SK-N-SH (cell line): ENCODE results near the gene DOHH. TPM values are rescaled to one million over a fixed set of nuclear protein-coding genes. Genes with fewer than 3 reads are reported as not detected.
A peak's percentile ranks its signal among the peaks of the same experiment; 100 is the strongest.

Source experiments
- CTCF ChIA-PET: fragments of 300-600, 350-600 bp; formaldehyde crosslinking; extraction: SDS; loops from one replicate; lab custom pipeline; 2021; lab: Yijun Ruan, JAX
- POLR2A ChIA-PET: fragments of 350-600 bp; sonication (Branson Sonifier 250); formaldehyde crosslinking; extraction: SDS; loops from one replicate; lab custom pipeline; 2020; ENCODE audit warnings: antibody characterized with exemption, inconsistent platforms; lab: Yijun Ruan, JAX
- DNase-seq: peaks from one replicate; pipeline ENCODE4 v3.0.0; 2012
- H2AFZ ChIP-seq: fragments of 200-600 bp; sonication (generic); 2 replicates; pipeline ENCODE4 v1.8.1; 2016; ENCODE audit warnings: antibody characterized with exemption, mild to moderate bottlenecking, low read depth
- H3F3A ChIP-seq: fragments of 200-600 bp; sonication (generic); replicated peaks from 2 replicates; pipeline ENCODE3; 2016; ENCODE audit warnings: antibody characterized with exemption, mild to moderate bottlenecking; ENCODE audit not compliant: insufficient read depth
- H3K27ac ChIP-seq, 2 experiments: fragments of 200-500 bp in 1 of 2; fragments of 200-600 bp in 1 of 2; sonication (Bioruptor generic) in 1 of 2; sonication (generic), shearing (Covaris generic) in 1 of 2; 2 replicates each; pipeline versions ENCODE4 v1.5.1 to v1.6.1; 2014 to 2016; ENCODE audit warnings: low read depth in 2 of 2, inconsistent platforms in 1 of 2, low read length in 1 of 2, mild to moderate bottlenecking in 1 of 2, mixed read lengths in 1 of 2
- H3K27me3 ChIP-seq: fragments of 200-600 bp; sonication (generic), shearing (Covaris generic); 2 replicates; pipeline ENCODE4 v1.6.1; 2016; ENCODE audit warnings: mixed run types; ENCODE audit not compliant: insufficient read depth
- H3K36me3 ChIP-seq, 2 experiments: fragments of 200-500 bp in 1 of 2; fragments of 200-600 bp in 1 of 2; sonication (Bioruptor generic) in 1 of 2; sonication (generic) in 1 of 2; replicated peaks in 1 of 2; 2 replicates each; pipeline versions ENCODE3 to v1.5.1; 2014 to 2016; ENCODE audit warnings: low read length in 1 of 2, mild to moderate bottlenecking in 1 of 2; ENCODE audit not compliant: insufficient read depth in 2 of 2, control insufficient read depth in 1 of 2
- H3K4me1 ChIP-seq, 2 experiments: fragments of 200-500 bp in 1 of 2; fragments of 200-600 bp in 1 of 2; sonication (Bioruptor generic) in 1 of 2; sonication (generic), shearing (Covaris generic) in 1 of 2; 2 replicates each; pipeline versions ENCODE4 v1.5.1 to v1.6.1; 2014 to 2016; ENCODE audit warnings: low read depth in 1 of 2, low read length in 1 of 2, mixed run types in 1 of 2; ENCODE audit not compliant: insufficient read depth in 2 of 2, control insufficient read depth in 1 of 2
- H3K4me2 ChIP-seq: fragments of 200-600 bp; sonication (generic), shearing (Covaris generic); 2 replicates; pipeline ENCODE4 v1.6.1; 2017; ENCODE audit warnings: mixed run types
- H3K4me3 ChIP-seq, 2 experiments: fragments of 200-500 bp in 1 of 2; fragments of 200-600 bp in 1 of 2; sonication (Bioruptor generic) in 1 of 2; sonication (generic), shearing (Covaris generic) in 1 of 2; 2 replicates each; pipeline versions ENCODE4 v1.5.1 to v1.8.1; 2014 to 2016; ENCODE audit warnings: low read depth in 2 of 2, inconsistent platforms in 1 of 2, low read length in 1 of 2, mild to moderate bottlenecking in 1 of 2, mixed read lengths in 1 of 2, moderate library complexity in 1 of 2
- H3K79me2 ChIP-seq: fragments of 200-600 bp; sonication (generic); 2 replicates; pipeline ENCODE4 v1.8.1; 2017; ENCODE audit warnings: mild to moderate bottlenecking; ENCODE audit not compliant: insufficient read depth
- H3K9ac ChIP-seq: fragments of 200-600 bp; sonication (generic); 2 replicates; pipeline ENCODE4 v1.6.1; 2017; ENCODE audit warnings: mixed run types
- H3K9me2 ChIP-seq: fragments of 200-600 bp; sonication (generic); 2 replicates; pipeline ENCODE4 v1.6.1; 2017; ENCODE audit warnings: mixed run types
- H3K9me3 ChIP-seq: fragments of 200-600 bp; sonication (generic); 2 replicates; pipeline ENCODE4 v1.6.1; 2017; ENCODE audit warnings: mixed run types, mild to moderate bottlenecking, moderate library complexity
- H4K20me1 ChIP-seq: fragments of 200-600 bp; sonication (generic); 2 replicates; pipeline ENCODE4 v1.6.1; 2017; ENCODE audit warnings: mild to moderate bottlenecking, mixed run types; ENCODE audit not compliant: insufficient read depth
- EP300 ChIP-seq, 2 experiments: IDR thresholded peaks; 2 replicates each; pipeline versions ENCODE4 v1.4.0 to v1.6.1; 2012; ENCODE audit warnings: borderline replicate concordance in 1 of 2, low read depth in 1 of 2, low read length in 1 of 2
- FOXJ3 ChIP-seq: sonication (generic); formaldehyde crosslinking; IDR thresholded peaks from 2 replicates; pipeline ENCODE4 v1.5.1; 2020; ENCODE audit warnings: mild to moderate bottlenecking, missing genetic modification reagents
- FOXM1 ChIP-seq: IDR thresholded peaks from 2 replicates; pipeline ENCODE4 v1.4.0; 2012; ENCODE audit warnings: low read depth, mild to moderate bottlenecking
- IRF3 ChIP-seq: fragments of 150-350 bp; IDR thresholded peaks from 2 replicates; pipeline ENCODE4 v1.6.1; 2016; ENCODE audit warnings: mild to moderate bottlenecking, low read depth, low read length
- MAX ChIP-seq: IDR thresholded peaks from 2 replicates; pipeline ENCODE4 v1.4.0; 2012; ENCODE audit warnings: low read depth
- MXI1 ChIP-seq: IDR thresholded peaks from 2 replicates; pipeline ENCODE4 v1.6.1; 2012; ENCODE audit warnings: mild to moderate bottlenecking, low read depth, low read length, improper control_type of control experiment
- NFIC ChIP-seq: IDR thresholded peaks from 2 replicates; pipeline ENCODE4 v1.4.0; 2012; ENCODE audit warnings: borderline replicate concordance
- RAD21 ChIP-seq: IDR thresholded peaks from 2 replicates; pipeline ENCODE4 v1.6.1; 2012; ENCODE audit warnings: mild to moderate bottlenecking, low read length
- RCOR1 ChIP-seq: fragments of 150-350 bp; IDR thresholded peaks from 2 replicates; pipeline ENCODE4 v1.6.1; 2017; ENCODE audit warnings: antibody characterized with exemption, low read length
- RXRA ChIP-seq: IDR thresholded peaks from 2 replicates; pipeline ENCODE4 v1.4.0; 2012; ENCODE audit warnings: low read depth, mild to moderate bottlenecking, borderline replicate concordance
- SIN3A ChIP-seq: IDR thresholded peaks from 2 replicates; pipeline ENCODE4 v1.6.1; 2012; ENCODE audit warnings: low read depth, mild to moderate bottlenecking, low read length, moderate library complexity, borderline replicate concordance
- SMC3 ChIP-seq: IDR thresholded peaks from 2 replicates; pipeline ENCODE4 v1.6.1; 2012; ENCODE audit warnings: low read depth, low read length, improper control_type of control experiment
- USF2 ChIP-seq: fragments of 150-350 bp; IDR thresholded peaks from 2 replicates; pipeline ENCODE4 v1.6.1; 2017; ENCODE audit warnings: antibody characterized with exemption, low read length, low read depth, borderline replicate concordance
- WGBS: methylation state at CpG from one replicate; pipeline ENCODE4 v1.1.6; 2017; ENCODE audit warnings: low lambda C conversion rate; 5-methylcytosine and 5-hydroxymethylcytosine counted together
- polyA plus RNA-seq, 3 experiments: library from polyadenylated mRNA; depleted of rRNA; stranded (reverse); fragments of >200 nt; gene quantifications; 2 replicates each; pipeline ENCODE4 v1.2.3, GENCODE V29; 2012
- TF ChIP-seq, protein P1 (sequence below): IDR thresholded peaks from 2 replicates; pipeline ENCODE4; 2012
- TF ChIP-seq, protein P2 (sequence below): fragments of 200-600 bp; sonication (generic); IDR thresholded peaks from 2 replicates; pipeline ENCODE4 v1.6.1; 2017; ENCODE audit warnings: antibody characterized with exemption, mild to moderate bottlenecking, moderate library complexity
- TF ChIP-seq, protein P3 (sequence below): IDR thresholded peaks from 2 replicates; pipeline ENCODE4 v1.4.0; 2012; ENCODE audit warnings: low read depth, borderline replicate concordance

The DOHH gene
- polyA plus RNA-seq, 1 of the 3 experiments (the other 2 are of a cell fraction) = 14.3 TPM

- Histone ChIP-seq H3K79me2 (no peaks in the 10 kb centered on the region), H3K36me3 (peaks cover 0 to 9% of the 10 kb centered on the region in 2 experiments), H3K27me3 (no peaks in the 10 kb centered on the region), H3K9me2 (no peaks in the 10 kb centered on the region), H3K4me1 (peaks cover 0 to 2% of the 10 kb centered on the region in 2 experiments; a peak in 1 of 4 replicates), H4K20me1 (no peaks in the 10 kb centered on the region), H3K9ac (no peak overlapping the region), H3K4me2 (no peak overlapping the region), H3K4me3 (peak overlapping the region in 1 of 2 experiments; percentile 1; a peak in 1 of 4 replicates), H2AFZ (no peak overlapping the region), H3K27ac (no peak overlapping the region), H3K9me3 (no peaks in the 10 kb centered on the region), H3F3A (peaks cover 17% of the 10 kb centered on the region)
- no peak for DNase-seq
- CTCF ChIA-PET = no interaction called here
- POLR2A ChIA-PET = no interaction called here
- TF ChIP-seq, protein P1, sequence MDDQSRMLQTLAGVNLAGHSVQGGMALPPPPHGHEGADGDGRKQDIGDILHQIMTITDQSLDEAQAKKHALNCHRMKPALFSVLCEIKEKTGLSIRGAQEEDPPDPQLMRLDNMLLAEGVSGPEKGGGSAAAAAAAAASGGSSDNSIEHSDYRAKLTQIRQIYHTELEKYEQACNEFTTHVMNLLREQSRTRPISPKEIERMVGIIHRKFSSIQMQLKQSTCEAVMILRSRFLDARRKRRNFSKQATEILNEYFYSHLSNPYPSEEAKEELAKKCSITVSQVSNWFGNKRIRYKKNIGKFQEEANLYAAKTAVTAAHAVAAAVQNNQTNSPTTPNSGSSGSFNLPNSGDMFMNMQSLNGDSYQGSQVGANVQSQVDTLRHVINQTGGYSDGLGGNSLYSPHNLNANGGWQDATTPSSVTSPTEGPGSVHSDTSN = no peak
- TF ChIP-seq RAD21 = no peak
- TF ChIP-seq RXRA = no peak
- no peak for TF ChIP-seq EP300 (IDR thresholded peaks at IDR 0.05; ENCODE audit: borderline replicate concordance in 1 of 2, low read depth in 1 of 2, low read length in 1 of 2)
- TF ChIP-seq SIN3A = no peak
- TF ChIP-seq NFIC = no peak
- TF ChIP-seq, protein P2, sequence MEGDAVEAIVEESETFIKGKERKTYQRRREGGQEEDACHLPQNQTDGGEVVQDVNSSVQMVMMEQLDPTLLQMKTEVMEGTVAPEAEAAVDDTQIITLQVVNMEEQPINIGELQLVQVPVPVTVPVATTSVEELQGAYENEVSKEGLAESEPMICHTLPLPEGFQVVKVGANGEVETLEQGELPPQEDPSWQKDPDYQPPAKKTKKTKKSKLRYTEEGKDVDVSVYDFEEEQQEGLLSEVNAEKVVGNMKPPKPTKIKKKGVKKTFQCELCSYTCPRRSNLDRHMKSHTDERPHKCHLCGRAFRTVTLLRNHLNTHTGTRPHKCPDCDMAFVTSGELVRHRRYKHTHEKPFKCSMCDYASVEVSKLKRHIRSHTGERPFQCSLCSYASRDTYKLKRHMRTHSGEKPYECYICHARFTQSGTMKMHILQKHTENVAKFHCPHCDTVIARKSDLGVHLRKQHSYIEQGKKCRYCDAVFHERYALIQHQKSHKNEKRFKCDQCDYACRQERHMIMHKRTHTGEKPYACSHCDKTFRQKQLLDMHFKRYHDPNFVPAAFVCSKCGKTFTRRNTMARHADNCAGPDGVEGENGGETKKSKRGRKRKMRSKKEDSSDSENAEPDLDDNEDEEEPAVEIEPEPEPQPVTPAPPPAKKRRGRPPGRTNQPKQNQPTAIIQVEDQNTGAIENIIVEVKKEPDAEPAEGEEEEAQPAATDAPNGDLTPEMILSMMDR = no peak
- TF ChIP-seq RCOR1 = no peak
- TF ChIP-seq IRF3 = no peak
- TF ChIP-seq FOXM1 = no peak
- TF ChIP-seq, protein P3, sequence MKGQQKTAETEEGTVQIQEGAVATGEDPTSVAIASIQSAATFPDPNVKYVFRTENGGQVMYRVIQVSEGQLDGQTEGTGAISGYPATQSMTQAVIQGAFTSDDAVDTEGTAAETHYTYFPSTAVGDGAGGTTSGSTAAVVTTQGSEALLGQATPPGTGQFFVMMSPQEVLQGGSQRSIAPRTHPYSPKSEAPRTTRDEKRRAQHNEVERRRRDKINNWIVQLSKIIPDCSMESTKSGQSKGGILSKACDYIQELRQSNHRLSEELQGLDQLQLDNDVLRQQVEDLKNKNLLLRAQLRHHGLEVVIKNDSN = no peak
- no peak for TF ChIP-seq MXI1
- no peak for TF ChIP-seq MAX
- no peak for TF ChIP-seq SMC3
- TF ChIP-seq FOXJ3 (CRISPR knock-in tag) = no peak
- TF ChIP-seq USF2 = no peak
- 98% methylated on average over 7 of the region's 10 CpGs for WGBS
These were observed 32.9 kb downstream of the DOHH start for GRCh38 chr19:3467437-3468198.
